Loucy (cell line): ENCODE measurements around the gene KIRREL3.
"Not testable (repeated sequence)": the region's sequence is repeated elsewhere in the genome, so short reads cannot be mapped to it uniquely, and the experiment has no call there.

Experiments used
- H2AFZ ChIP-seq: fragments of 200-600 bp; sonication (generic); 2 replicates; pipeline ENCODE4 v1.6.0; 2016; ENCODE audit warnings: antibody characterized with exemption, mild to moderate bottlenecking, low read length, moderate library complexity
- H3F3A ChIP-seq: fragments of 200-600 bp; 2 replicates; pipeline ENCODE4 v1.6.0; 2016; ENCODE audit warnings: antibody characterized with exemption, low read depth, mild to moderate bottlenecking
- H3K27me3 ChIP-seq: fragments of 200-600 bp; sonication (generic); 2 replicates; pipeline ENCODE4 v1.6.1; 2014; ENCODE audit warnings: low read length, mild to moderate bottlenecking; ENCODE audit not compliant: insufficient read depth, poor library complexity, severe bottlenecking
- H3K36me3 ChIP-seq: fragments of 200-600 bp; sonication (generic); 2 replicates; pipeline ENCODE4 v1.6.1; 2016; ENCODE audit warnings: low read length; ENCODE audit not compliant: insufficient read depth
- H3K4me1 ChIP-seq: fragments of 200-600 bp; sonication (generic); 2 replicates; pipeline ENCODE4 v1.5.1; 2014; ENCODE audit warnings: low read length, mild to moderate bottlenecking; ENCODE audit not compliant: insufficient read depth, poor library complexity, severe bottlenecking
- H3K4me2 ChIP-seq: fragments of 200-600 bp; sonication (generic); 2 replicates; pipeline ENCODE4 v1.6.0; 2014; ENCODE audit warnings: antibody characterized with exemption, low read length, low read depth, mild to moderate bottlenecking; ENCODE audit not compliant: poor library complexity, severe bottlenecking
- H3K4me3 ChIP-seq: fragments of 200-600 bp; sonication (generic); 2 replicates; pipeline ENCODE4 v1.5.1; 2014; ENCODE audit warnings: low read length, mild to moderate bottlenecking, mixed read lengths; ENCODE audit not compliant: poor library complexity, severe bottlenecking
- H3K79me2 ChIP-seq: fragments of 200-600 bp; sonication (generic); 2 replicates; pipeline ENCODE4 v1.6.1; 2014; ENCODE audit warnings: low read length; ENCODE audit not compliant: insufficient read depth
- H3K9ac ChIP-seq: fragments of 200-600 bp; sonication (generic); 2 replicates; pipeline ENCODE4 v1.6.0; 2014; ENCODE audit warnings: mild to moderate bottlenecking, low read depth, low read length, moderate library complexity; ENCODE audit not compliant: poor library complexity, severe bottlenecking
- H3K9me2 ChIP-seq: fragments of 200-600 bp; sonication (generic); replicated peaks from 2 replicates; pipeline ENCODE4 v1.6.1; 2016; ENCODE audit warnings: low read depth, low read length, mixed read lengths
- H3K9me3 ChIP-seq: fragments of 200-600 bp; sonication (generic); 2 replicates; pipeline ENCODE4 v1.6.1; 2014; ENCODE audit warnings: mild to moderate bottlenecking, antibody characterized with exemption, low read length, low read depth; ENCODE audit not compliant: insufficient read depth
- H4K20me1 ChIP-seq: fragments of 200-600 bp; sonication (generic); 2 replicates; pipeline ENCODE4 v1.6.0; 2014; ENCODE audit warnings: antibody characterized with exemption, low read length, mild to moderate bottlenecking; ENCODE audit not compliant: insufficient read depth, poor library complexity, severe bottlenecking
- EZH2phosphoT487 ChIP-seq: fragments of 200-600 bp; IDR thresholded peaks from 2 replicates; pipeline ENCODE4 v1.6.1; 2018; ENCODE audit warnings: antibody characterized with exemption, mild to moderate bottlenecking, moderate library complexity, borderline replicate concordance
- TF ChIP-seq, protein P1 (sequence below): fragments of 200-600 bp; sonication (generic); conservative IDR thresholded peaks from 2 replicates; pipeline ENCODE4 v1.5.1; 2014; ENCODE audit warnings: mild to moderate bottlenecking, antibody characterized with exemption, low read length

The KIRREL3 gene

DNA sequence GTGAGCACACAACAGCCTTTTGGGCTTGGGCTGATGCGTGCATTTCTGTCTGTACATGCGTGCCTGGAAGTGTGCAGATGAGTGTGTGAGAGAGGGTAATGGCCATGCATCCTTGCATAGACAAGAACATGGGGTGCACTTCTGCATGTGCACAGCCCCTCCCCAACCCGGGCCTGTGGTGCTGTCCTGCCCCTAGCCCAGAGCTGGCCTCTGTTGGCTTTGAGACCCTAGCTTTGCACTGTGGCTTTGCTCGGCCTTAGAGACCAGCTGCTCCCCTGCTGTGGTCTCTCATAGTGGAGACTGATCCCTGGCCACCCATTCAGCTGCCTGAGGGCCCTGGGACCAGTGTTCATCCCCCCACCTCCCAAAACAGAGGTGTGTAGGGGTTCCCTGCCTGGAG is 619.7 kb downstream of the KIRREL3 start:
- Histone ChIP-seq H3K9me2 (no peaks in the 10 kb centered on the region), H3K9me3 (no peaks in the 10 kb centered on the region), H3F3A (no peaks in the 10 kb centered on the region), H2AFZ (no peak overlapping the region), H3K4me1 (peaks cover 3% of the 10 kb centered on the region), H4K20me1 (peaks cover 10% of the 10 kb centered on the region), H3K4me2 (no peak overlapping the region), H3K27me3 (no peaks in the 10 kb centered on the region), H3K36me3 (peaks cover 4% of the 10 kb centered on the region; the same call in 1 of the 2 replicates), H3K79me2 (peaks cover 83% of the 10 kb centered on the region), H3K4me3 (no peak overlapping the region), H3K9ac (no peak overlapping the region)
- TF ChIP-seq EZH2phosphoT487: no peak
- TF ChIP-seq, protein P1, sequence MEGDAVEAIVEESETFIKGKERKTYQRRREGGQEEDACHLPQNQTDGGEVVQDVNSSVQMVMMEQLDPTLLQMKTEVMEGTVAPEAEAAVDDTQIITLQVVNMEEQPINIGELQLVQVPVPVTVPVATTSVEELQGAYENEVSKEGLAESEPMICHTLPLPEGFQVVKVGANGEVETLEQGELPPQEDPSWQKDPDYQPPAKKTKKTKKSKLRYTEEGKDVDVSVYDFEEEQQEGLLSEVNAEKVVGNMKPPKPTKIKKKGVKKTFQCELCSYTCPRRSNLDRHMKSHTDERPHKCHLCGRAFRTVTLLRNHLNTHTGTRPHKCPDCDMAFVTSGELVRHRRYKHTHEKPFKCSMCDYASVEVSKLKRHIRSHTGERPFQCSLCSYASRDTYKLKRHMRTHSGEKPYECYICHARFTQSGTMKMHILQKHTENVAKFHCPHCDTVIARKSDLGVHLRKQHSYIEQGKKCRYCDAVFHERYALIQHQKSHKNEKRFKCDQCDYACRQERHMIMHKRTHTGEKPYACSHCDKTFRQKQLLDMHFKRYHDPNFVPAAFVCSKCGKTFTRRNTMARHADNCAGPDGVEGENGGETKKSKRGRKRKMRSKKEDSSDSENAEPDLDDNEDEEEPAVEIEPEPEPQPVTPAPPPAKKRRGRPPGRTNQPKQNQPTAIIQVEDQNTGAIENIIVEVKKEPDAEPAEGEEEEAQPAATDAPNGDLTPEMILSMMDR: no peak

DNA sequence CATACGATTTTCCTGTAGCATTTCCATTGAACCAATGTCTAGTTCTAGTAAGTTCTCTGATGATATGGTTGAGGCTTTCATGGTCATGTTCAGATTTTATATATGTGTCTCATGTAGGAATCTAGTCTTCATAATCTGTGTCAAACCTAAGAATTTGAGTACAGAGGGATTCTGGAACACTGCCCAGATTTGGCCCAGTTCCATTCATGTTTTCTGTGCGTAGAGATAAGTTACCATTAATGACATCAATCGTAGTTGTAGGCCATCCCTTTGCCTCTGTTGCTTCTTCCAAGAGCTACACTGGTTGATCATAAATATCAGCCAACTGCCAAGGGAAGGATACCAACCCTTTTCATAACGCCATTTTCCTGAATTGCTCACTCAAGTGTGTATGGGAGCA is 621.8 kb downstream of the KIRREL3 start:
- no peaks in the 10 kb centered on the region for H3F3A ChIP-seq
- H3K9ac ChIP-seq: no peak overlapping the region
- H3K27me3 ChIP-seq: no peaks in the 10 kb centered on the region
- H3K79me2 ChIP-seq: peaks cover 81% of the 10 kb centered on the region
- H3K4me1 ChIP-seq: no peaks in the 10 kb centered on the region
- peaks cover 4% of the 10 kb centered on the region; the same call in 1 of the 2 replicates for H3K36me3 ChIP-seq
- H3K4me3 ChIP-seq: no peak overlapping the region
- H2AFZ ChIP-seq: no peak overlapping the region
- peaks cover 13% of the 10 kb centered on the region for H4K20me1 ChIP-seq
- H3K4me2 ChIP-seq: no peak overlapping the region
- H3K9me2 ChIP-seq: no peaks in the 10 kb centered on the region
- no peaks in the 10 kb centered on the region for H3K9me3 ChIP-seq
- TF ChIP-seq, protein P1: no peak
- no peak for TF ChIP-seq EZH2phosphoT487

DNA sequence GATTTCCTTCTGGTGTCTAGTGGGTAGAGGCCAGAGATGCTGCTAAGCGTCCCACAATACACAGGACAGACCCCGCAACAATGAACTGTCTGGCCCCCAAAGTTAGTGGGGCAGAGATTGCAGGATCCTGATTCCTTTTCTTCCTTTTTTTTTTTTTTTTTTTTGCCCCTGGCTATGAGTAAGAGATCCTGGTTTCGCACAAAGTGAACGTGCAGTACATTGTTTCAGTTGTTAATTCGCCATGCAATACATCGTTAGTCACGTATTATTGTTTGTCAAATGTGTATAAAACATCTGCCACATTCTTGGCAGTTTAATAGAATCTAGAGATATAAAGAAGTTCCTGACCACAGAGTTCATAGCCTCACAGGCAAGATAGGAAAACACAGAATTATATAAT is 624.8 kb downstream of the KIRREL3 start:
- Histone ChIP-seq H3K4me1 (peaks cover 6% of the 10 kb centered on the region), H3K9me2 (no peaks in the 10 kb centered on the region), H3K4me2 (no peak overlapping the region), H3K79me2 (peaks cover 92% of the 10 kb centered on the region), H3K9ac (no peak overlapping the region), H2AFZ (no peak overlapping the region), H3K4me3 (no peak overlapping the region), H4K20me1 (peaks cover 13% of the 10 kb centered on the region), H3K27me3 (no peaks in the 10 kb centered on the region), H3K36me3 (peaks cover 6% of the 10 kb centered on the region; the same call in 1 of the 2 replicates), H3F3A (no peaks in the 10 kb centered on the region), H3K9me3 (no peaks in the 10 kb centered on the region)
- TF ChIP-seq, protein P1: no peak
- no peak for TF ChIP-seq EZH2phosphoT487

DNA sequence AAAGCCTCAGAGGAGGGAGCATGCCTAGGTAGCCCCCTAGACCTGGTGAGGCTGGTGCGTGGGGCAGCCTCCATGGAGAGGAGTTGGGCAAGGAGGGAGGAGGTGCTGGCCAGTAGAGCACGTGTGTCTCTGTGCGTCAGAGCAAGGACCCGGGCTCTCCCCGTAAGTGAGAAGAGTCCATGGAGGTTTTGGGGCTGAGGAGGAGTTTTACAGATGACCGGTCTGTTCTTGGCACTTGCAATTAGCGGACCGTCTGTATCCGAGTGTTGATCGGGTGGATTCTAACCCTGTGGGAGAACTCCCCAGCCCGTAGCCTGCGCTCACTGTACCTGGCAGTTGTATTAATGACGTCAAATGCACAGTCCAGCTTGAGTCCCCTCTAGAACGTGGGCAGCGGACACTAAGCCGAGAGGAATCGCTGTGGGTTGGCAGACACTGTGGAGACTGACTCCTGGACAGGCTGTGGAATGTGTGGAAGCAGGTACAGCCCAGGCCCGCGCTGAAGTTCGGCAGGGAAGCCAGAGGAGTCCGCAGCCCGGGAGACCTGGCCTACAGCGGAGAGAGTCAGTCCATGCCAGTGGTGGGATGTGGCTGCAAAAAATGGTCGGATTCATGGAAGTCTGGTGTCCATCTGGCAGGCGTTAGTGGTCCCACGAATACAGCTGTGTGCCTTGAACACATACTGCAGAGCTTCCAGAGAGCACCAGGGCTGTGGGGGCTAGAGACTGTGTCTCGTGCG is 625.8 kb downstream of the KIRREL3 start:
- H3K27me3 ChIP-seq, H3K4me2 ChIP-seq, H3K9ac ChIP-seq, H3F3A ChIP-seq, H3K36me3 ChIP-seq, H3K9me2 ChIP-seq, H3K4me3 ChIP-seq, H3K9me3 ChIP-seq, H2AFZ ChIP-seq: not testable (repeated sequence)
- Histone ChIP-seq H3K4me1 (peaks cover 11% of the 10 kb centered on the region), H3K79me2 (peaks cover 92% of the 10 kb centered on the region), H4K20me1 (peaks cover 13% of the 10 kb centered on the region)

DNA sequence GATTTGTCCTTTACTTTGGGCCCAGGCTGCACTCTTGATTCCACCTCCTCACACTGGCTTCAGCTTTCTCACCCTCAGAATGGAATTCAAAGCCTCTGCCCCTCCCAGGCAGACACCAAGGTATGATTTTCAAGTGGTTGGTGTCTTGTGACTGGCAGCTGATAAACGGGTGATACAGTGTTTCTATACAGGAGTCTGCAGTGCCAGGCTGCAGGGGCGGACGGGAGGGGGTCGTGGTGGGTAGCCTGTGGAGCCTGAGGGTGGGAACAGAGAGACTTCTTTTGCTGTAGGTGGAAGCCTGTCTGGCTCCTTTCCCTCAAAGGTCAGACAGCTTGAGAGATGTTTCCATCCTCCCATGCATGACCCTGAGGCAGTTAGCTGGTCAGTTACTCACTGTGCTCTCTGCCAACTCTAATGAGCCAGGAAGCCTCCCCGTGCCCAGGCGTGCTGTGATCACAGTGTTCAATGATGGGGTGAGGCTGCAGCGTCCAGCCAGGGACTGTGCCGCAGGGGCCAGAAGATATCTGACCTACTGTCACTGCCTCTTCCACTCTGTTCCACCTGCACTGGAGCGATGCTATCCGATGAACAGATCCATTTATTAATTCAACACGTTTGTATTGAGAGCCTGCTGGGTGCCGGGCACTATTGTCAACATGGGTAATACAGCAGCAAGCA is 627.0 kb downstream of the KIRREL3 start:
- H3K9ac ChIP-seq, H3K27me3 ChIP-seq, H3K9me2 ChIP-seq, H3K36me3 ChIP-seq, H3F3A ChIP-seq, H3K4me2 ChIP-seq, H3K9me3 ChIP-seq, H3K4me3 ChIP-seq, H2AFZ ChIP-seq: not testable (repeated sequence)
- H3K4me1 ChIP-seq: peaks cover 19% of the 10 kb centered on the region
- H3K79me2 ChIP-seq: peaks cover 93% of the 10 kb centered on the region
- H4K20me1 ChIP-seq: peaks cover 13% of the 10 kb centered on the region
